ENCODE measurements around the gene HMCN1. TPM values are rescaled to one million over a fixed set of nuclear protein-coding genes. Genes with fewer than 3 reads are reported as not detected.

Gene HMCN1
- total RNA-seq, 4 donors from 2014 or later, result 1.0 to 8.1 (median 2.5) TPM

DNA sequence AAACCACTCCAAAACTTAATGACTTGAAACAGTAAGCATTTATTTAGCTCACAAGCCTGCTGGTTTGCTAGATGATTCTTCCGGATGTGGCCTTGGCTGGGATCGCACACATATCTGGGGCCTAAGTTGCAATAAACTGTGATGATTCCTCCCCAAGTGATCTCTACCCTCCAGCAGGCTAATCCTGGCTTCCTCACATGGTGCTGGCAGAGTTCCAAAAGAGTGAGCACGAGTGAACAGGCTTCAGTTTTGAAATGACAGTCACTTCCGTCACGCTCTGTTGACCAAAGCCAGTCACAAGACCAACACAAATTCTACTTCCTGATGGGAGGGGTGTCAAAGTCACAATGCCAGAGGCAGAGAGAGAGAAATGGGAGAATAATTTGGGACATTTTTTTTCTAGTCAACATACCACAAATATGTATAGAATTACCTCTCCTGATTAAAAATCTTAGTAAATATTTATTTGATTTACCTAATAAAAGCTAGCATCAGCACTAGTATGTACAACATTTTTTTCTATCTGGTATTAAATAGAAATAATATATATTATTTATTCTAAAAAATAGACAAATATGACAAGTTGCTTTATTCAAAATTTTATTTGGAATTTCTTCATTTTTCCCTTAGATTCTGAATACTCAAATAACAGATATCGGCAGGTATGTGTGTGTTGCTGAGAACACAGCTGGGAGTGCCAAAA is 348.2 kb downstream of the HMCN1 start:
- TF ChIP-seq CTCF (IDR thresholded peaks at IDR 0.05) (no peak), POLR2A (IDR thresholded peaks at IDR 0.05) (no peak)
- intact Hi-C loops (cut with DNase I; ENCODE audit: low total_unique reads), result no loop called here
- peak; percentile 92 to 97 for DNase-seq (ENCODE audit: low spot score in 2 of 2)
- 32 to 34% methylated on average over 6 of the region's 6 CpGs for WGBS, 2 donors
- H3K4me3 ChIP-seq (ENCODE audit: low read depth, poor library complexity, severe bottlenecking), result no peak overlapping the region

DNA sequence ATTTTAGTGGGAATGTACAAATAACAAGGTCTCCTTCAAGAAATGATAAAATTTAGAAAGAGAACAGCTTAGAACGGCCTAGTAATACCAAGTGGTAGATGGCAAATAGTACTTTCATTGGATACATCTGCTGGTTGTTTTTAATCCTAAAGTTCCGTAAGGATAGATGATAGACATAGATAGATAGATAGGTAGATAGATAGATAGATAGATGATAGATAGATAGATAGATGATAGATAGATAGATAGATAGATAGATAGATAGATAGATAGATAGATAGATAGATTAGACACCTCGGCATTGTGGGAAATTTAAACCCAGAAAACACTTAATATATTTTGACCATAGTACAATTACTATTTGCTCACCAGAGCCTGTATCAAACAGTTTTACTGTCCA is 352.4 kb downstream of the HMCN1 start:
- TF ChIP-seq POLR2A (IDR thresholded peaks at IDR 0.05) (no peak), CTCF (IDR thresholded peaks at IDR 0.05) (no peak)
- intact Hi-C loops (cut with DNase I; ENCODE audit: low total_unique reads), result no loop called here
- DNase-seq (ENCODE audit: low spot score in 2 of 2), result no peak
- WGBS, 2 donors, result 96 to 100% methylated on average over 3 of the region's 3 CpGs
- no peak overlapping the region for H3K4me3 ChIP-seq (ENCODE audit: low read depth, poor library complexity, severe bottlenecking)

GRCh38 chr1:186089940-186090339 is 355.7 kb downstream of the HMCN1 start:
- H3K4me3 ChIP-seq (ENCODE audit: low read depth, poor library complexity, severe bottlenecking), result no peak overlapping the region
- 86 to 93% methylated on average over 4 of the region's 4 CpGs for WGBS, 2 donors
- DNase-seq (ENCODE audit: low spot score in 2 of 2), result no peak
- intact Hi-C loops (cut with DNase I; ENCODE audit: low total_unique reads), result no loop called here
- TF ChIP-seq CTCF (IDR thresholded peaks at IDR 0.05) (no peak), POLR2A (IDR thresholded peaks at IDR 0.05) (no peak)

DNA sequence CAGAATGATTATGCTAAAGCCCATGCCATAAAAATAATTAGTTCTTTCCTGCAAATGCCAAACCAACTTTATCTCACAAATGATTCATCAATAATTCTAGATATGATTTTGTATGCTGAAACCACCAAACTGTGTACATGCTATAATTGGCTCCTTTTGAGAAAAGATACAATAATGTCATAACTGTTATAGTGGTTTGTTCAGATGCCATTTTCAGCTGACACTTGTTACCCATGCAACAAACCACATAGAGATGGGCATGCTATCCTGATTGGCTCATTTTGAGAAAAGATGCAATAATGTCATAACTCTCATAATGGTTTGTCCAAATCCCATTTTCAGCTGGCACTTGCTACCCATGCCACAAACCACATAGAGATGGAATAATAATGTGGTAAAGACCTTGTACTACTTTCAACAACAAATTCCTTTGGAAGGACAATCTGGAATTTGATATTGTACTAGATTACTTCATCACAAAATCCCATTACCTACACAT is 357.1 kb downstream of the HMCN1 start:
- intact Hi-C loops (cut with DNase I; ENCODE audit: low total_unique reads), result no loop called here
- no peak for DNase-seq (ENCODE audit: low spot score in 2 of 2)
- no peak for TF ChIP-seq CTCF (IDR thresholded peaks at IDR 0.05)
- TF ChIP-seq POLR2A (IDR thresholded peaks at IDR 0.05), result no peak
- no peak overlapping the region for H3K4me3 ChIP-seq (ENCODE audit: low read depth, poor library complexity, severe bottlenecking)

- no peak overlapping the region for H3K4me3 ChIP-seq (ENCODE audit: low read depth, poor library complexity, severe bottlenecking)
- intact Hi-C loops (cut with DNase I; ENCODE audit: low total_unique reads), result no loop called here
- WGBS, 2 donors, result 57 to 60% methylated on average over 2 of the region's 2 CpGs
- TF ChIP-seq CTCF (IDR thresholded peaks at IDR 0.05) (no peak), POLR2A (IDR thresholded peaks at IDR 0.05) (no peak)
- peak in 1 of 2 donors; percentile 30 for DNase-seq (ENCODE audit: low spot score in 2 of 2)
These were observed 359.2 kb downstream of the HMCN1 start for GRCh38 chr1:186093437-186093836.

DNA sequence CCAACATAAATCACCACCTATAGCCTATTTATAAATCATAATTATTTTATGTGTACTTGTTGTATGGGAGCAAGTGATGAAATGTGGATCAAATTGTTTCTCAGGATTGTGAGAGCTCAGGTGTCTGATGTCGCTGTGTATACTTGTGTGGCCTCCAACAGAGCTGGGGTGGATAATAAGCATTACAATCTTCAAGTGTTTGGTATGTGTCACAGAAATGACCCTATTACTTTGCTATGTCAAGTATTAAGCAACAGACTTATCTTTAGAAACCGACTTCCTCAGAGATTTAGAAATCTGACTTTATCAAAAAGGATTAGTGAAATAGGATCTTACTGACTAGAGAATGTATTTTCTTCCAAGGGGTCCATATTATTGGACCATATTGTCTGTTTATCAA is 360.0 kb downstream of the HMCN1 start:
- TF ChIP-seq POLR2A (IDR thresholded peaks at IDR 0.05) (no peak), CTCF (IDR thresholded peaks at IDR 0.05) (no peak)
- intact Hi-C loops (cut with DNase I; ENCODE audit: low total_unique reads), result no loop called here
- DNase-seq (ENCODE audit: low spot score in 2 of 2), result no peak
- no peak overlapping the region for H3K4me3 ChIP-seq (ENCODE audit: low read depth, poor library complexity, severe bottlenecking)
- 83 to 85% methylated on average over 2 of the region's 2 CpGs for WGBS, 2 donors

Measured in lower leg skin (tissue), 4 donors.